ENCODE measurements around the gene KY. TPM values are rescaled to one million over a fixed set of nuclear protein-coding genes. Genes with fewer than 3 reads are reported as not detected.

The KY gene
- total and polyA plus RNA-seq, 2 experiments from 2014 or later = not detected

DNA sequence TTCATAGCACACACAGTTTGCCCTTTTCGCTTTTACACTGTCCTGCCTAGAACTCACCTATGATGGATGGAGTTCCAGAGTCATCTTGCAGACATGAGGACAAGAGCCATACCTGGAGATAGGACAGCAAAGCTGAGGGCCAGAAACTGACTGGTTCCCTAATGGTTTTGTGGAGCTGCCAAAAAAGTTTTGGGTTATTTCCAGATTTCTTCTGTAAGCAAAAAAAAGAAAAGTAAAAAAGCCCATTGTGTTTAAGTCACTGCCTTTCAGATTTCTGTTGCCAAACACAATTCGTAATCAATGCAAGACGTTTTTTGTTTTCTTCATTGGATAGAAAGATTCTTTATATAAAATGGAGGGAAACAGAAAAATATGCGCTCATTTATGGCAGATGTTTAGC lies 42.4 kb upstream of the KY start (continued):
- TF ChIP-seq, protein P1, sequence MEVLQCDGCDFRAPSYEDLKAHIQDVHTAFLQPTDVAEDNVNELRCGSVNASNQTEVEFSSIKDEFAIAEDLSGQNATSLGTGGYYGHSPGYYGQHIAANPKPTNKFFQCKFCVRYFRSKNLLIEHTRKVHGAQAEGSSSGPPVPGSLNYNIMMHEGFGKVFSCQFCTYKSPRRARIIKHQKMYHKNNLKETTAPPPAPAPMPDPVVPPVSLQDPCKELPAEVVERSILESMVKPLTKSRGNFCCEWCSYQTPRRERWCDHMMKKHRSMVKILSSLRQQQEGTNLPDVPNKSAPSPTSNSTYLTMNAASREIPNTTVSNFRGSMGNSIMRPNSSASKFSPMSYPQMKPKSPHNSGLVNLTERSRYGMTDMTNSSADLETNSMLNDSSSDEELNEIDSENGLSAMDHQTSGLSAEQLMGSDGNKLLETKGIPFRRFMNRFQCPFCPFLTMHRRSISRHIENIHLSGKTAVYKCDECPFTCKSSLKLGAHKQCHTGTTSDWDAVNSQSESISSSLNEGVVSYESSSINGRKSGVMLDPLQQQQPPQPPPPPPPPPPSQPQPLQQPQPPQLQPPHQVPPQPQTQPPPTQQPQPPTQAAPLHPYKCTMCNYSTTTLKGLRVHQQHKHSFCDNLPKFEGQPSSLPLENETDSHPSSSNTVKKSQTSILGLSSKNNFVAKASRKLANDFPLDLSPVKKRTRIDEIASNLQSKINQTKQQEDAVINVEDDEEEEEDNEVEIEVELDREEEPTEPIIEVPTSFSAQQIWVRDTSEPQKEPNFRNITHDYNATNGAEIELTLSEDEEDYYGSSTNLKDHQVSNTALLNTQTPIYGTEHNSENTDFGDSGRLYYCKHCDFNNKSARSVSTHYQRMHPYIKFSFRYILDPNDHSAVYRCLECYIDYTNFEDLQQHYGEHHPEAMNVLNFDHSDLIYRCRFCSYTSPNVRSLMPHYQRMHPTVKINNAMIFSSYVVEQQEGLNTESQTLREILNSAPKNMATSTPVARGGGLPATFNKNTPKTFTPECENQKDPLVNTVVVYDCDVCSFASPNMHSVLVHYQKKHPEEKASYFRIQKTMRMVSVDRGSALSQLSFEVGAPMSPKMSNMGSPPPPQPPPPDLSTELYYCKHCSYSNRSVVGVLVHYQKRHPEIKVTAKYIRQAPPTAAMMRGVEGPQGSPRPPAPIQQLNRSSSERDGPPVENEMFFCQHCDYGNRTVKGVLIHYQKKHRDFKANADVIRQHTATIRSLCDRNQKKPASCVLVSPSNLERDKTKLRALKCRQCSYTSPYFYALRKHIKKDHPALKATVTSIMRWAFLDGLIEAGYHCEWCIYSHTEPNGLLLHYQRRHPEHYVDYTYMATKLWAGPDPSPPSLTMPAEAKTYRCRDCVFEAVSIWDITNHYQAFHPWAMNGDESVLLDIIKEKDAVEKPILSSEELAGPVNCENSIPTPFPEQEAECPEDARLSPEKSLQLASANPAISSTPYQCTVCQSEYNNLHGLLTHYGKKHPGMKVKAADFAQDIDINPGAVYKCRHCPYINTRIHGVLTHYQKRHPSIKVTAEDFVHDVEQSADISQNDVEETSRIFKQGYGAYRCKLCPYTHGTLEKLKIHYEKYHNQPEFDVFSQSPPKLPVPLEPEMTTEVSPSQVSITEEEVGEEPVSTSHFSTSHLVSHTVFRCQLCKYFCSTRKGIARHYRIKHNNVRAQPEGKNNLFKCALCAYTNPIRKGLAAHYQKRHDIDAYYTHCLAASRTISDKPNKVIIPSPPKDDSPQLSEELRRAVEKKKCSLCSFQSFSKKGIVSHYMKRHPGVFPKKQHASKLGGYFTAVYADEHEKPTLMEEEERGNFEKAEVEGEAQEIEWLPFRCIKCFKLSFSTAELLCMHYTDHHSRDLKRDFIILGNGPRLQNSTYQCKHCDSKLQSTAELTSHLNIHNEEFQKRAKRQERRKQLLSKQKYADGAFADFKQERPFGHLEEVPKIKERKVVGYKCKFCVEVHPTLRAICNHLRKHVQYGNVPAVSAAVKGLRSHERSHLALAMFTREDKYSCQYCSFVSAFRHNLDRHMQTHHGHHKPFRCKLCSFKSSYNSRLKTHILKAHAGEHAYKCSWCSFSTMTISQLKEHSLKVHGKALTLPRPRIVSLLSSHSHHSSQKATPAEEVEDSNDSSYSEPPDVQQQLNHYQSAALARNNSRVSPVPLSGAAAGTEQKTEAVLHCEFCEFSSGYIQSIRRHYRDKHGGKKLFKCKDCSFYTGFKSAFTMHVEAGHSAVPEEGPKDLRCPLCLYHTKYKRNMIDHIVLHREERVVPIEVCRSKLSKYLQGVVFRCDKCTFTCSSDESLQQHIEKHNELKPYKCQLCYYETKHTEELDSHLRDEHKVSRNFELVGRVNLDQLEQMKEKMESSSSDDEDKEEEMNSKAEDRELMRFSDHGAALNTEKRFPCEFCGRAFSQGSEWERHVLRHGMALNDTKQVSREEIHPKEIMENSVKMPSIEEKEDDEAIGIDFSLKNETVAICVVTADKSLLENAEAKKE (CRISPR knock-in tag; IDR thresholded peaks at IDR 0.05) = no peak
- TF ChIP-seq ZNF114 (CRISPR knock-in tag; IDR thresholded peaks at IDR 0.05) = no peak
- TF ChIP-seq, protein P2, sequence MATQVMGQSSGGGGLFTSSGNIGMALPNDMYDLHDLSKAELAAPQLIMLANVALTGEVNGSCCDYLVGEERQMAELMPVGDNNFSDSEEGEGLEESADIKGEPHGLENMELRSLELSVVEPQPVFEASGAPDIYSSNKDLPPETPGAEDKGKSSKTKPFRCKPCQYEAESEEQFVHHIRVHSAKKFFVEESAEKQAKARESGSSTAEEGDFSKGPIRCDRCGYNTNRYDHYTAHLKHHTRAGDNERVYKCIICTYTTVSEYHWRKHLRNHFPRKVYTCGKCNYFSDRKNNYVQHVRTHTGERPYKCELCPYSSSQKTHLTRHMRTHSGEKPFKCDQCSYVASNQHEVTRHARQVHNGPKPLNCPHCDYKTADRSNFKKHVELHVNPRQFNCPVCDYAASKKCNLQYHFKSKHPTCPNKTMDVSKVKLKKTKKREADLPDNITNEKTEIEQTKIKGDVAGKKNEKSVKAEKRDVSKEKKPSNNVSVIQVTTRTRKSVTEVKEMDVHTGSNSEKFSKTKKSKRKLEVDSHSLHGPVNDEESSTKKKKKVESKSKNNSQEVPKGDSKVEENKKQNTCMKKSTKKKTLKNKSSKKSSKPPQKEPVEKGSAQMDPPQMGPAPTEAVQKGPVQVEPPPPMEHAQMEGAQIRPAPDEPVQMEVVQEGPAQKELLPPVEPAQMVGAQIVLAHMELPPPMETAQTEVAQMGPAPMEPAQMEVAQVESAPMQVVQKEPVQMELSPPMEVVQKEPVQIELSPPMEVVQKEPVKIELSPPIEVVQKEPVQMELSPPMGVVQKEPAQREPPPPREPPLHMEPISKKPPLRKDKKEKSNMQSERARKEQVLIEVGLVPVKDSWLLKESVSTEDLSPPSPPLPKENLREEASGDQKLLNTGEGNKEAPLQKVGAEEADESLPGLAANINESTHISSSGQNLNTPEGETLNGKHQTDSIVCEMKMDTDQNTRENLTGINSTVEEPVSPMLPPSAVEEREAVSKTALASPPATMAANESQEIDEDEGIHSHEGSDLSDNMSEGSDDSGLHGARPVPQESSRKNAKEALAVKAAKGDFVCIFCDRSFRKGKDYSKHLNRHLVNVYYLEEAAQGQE (IDR thresholded peaks at IDR 0.05; ENCODE audit: unreplicated experiment) = no peak
- TF ChIP-seq NANOG (IDR thresholded peaks at IDR 0.05; ENCODE audit: borderline replicate concordance) = no peak

DNA sequence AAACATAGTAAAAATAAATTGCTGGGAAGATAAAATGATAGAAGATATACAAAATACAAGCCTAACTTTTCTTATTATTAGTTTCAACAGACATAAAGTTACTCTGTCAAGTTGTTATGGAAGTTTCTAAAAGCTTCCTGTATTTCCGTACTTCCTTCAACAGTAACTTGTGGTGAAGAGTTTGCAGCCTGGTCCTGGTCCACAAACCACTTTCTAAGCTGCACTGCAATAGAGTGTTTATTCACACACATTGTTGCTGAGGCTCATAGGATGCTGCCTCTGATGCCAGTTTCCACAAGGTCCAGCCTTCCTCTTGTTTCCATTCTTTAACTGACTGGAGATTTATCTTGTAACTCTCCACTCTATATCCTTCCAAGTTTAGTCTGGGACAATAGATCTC lies 39.4 kb upstream of the KY start:
- Mint-ChIP-seq H3K4me1 (peaks cover 8% of the 10 kb centered on the region; the same call in 2 of the 3 replicates), H3K27me3 (ENCODE audit: insufficient read depth, low read depth, poor library complexity) (peaks cover 20% of the 10 kb centered on the region), H3K4me3 (no peak overlapping the region), H3K27ac (no peak overlapping the region), H3K9me3 (no peaks in the 10 kb centered on the region), H3K36me3 (ENCODE audit: low read depth) (no peaks in the 10 kb centered on the region)
- no peak overlapping the region for H3K4me3 ChIP-seq
- no peak overlapping the region for H3K27ac ChIP-seq (ENCODE audit: low read depth)
- H3K79me2 ChIP-seq (replicated peaks; ENCODE audit: insufficient read depth) = no peaks in the 10 kb centered on the region
- no peak overlapping the region for H3K4me2 ChIP-seq
- DNase-seq (ENCODE audit: low spot score) (no peak), ATAC-seq (no peak)
- no peaks in the 10 kb centered on the region for H4K20me1 ChIP-seq (replicated peaks; ENCODE audit: insufficient read depth)
- no peaks in the 10 kb centered on the region for H3K9me2 ChIP-seq (ENCODE audit: insufficient read depth)
- H3K4me1 ChIP-seq (ENCODE audit: insufficient read depth) = no peaks in the 10 kb centered on the region
- H2AFZ ChIP-seq = no peak overlapping the region
- 0 out of 2 replicates have a peak, but pooled peaks cover 4% of the 10 kb centered on the region for H3K27me3 ChIP-seq (ENCODE audit: insufficient read depth)
- H3K36me3 ChIP-seq (ENCODE audit: insufficient read depth) = no peaks in the 10 kb centered on the region
- no peaks in the 10 kb centered on the region for H3F3A ChIP-seq (replicated peaks; ENCODE audit: low read depth)
- TF ChIP-seq POLR2AphosphoS5 (IDR thresholded peaks at IDR 0.05; ENCODE audit: low read depth) (no peak), JUNB (IDR thresholded peaks at IDR 0.05; ENCODE audit: unreplicated experiment) (no peak)
- TF ChIP-seq, protein P1 (CRISPR knock-in tag; IDR thresholded peaks at IDR 0.05) = no peak

Measured in GM23338 (cell line).